CD14-positive monocyte (primary cell): Measurements from ENCODE around the gene C16orf54. TPM values are rescaled to one million over a fixed set of nuclear protein-coding genes. Genes with fewer than 3 reads are reported as not detected.
A peak's percentile ranks its signal among the peaks of the same experiment; 100 is the strongest.

Source experiments
- DNase-seq, 3 donors: peaks; one replicate each; pipeline ENCODE4 v3.0.0-alpha.2; 2011 to 2022
- H2AFZ ChIP-seq: 2 replicates; pipeline ENCODE4 v1.6.0; 2012; ENCODE audit warnings: mild to moderate bottlenecking, low read depth, low read length, inconsistent platforms; ENCODE audit not compliant: insufficient read depth, poor library complexity, severe bottlenecking
- H3K27ac ChIP-seq, 2 donors: 1 replicate in 1 of 2; 2 replicates in 1 of 2; pipeline ENCODE4 v1.5.1; 2012 to 2013; ENCODE audit warnings: low read length in 2 of 2, control low read depth in 1 of 2, inconsistent platforms in 1 of 2, low read depth in 1 of 2, mild to moderate bottlenecking in 1 of 2
- H3K27me3 ChIP-seq, 2 donors: one replicate each; pipeline versions ENCODE4 v1.6.0 to v1.6.1; 2011 to 2013; ENCODE audit warnings: low read length in 2 of 2; ENCODE audit not compliant: control insufficient read depth in 2 of 2, insufficient read depth in 2 of 2
- H3K36me3 ChIP-seq, 2 donors: replicated peaks in 1 of 2; 1 replicate in 1 of 2; 2 replicates in 1 of 2; pipeline versions ENCODE4 v1.5.1 to v1.6.1; 2012 to 2013; ENCODE audit warnings: low read length in 2 of 2, control low read depth in 1 of 2, inconsistent platforms in 1 of 2, mild to moderate bottlenecking in 1 of 2; ENCODE audit not compliant: insufficient read depth in 2 of 2, control insufficient read depth in 1 of 2
- H3K4me1 ChIP-seq, 2 donors: 1 replicate in 1 of 2; 2 replicates in 1 of 2; pipeline versions ENCODE4 v1.5.1 to v1.6.1; 2012 to 2013; ENCODE audit warnings: low read length in 2 of 2, control low read depth in 1 of 2, inconsistent platforms in 1 of 2, mild to moderate bottlenecking in 1 of 2, moderate library complexity in 1 of 2; ENCODE audit not compliant: insufficient read depth in 2 of 2, control insufficient read depth in 1 of 2
- H3K4me2 ChIP-seq: replicated peaks from 2 replicates; pipeline ENCODE3; 2012; ENCODE audit warnings: low read length, moderate library complexity, mild to moderate bottlenecking; ENCODE audit not compliant: poor library complexity, severe bottlenecking; ENCODE audit errors: extremely low read depth
- H3K4me3 ChIP-seq, 3 experiments: fragments of 200-600 bp in 1 of 3; sonication (generic) in 1 of 3; replicated peaks in 1 of 3; 1 replicate in 2 of 3; 2 replicates in 1 of 3; pipeline ENCODE4 v1.5.1; 2011 to 2013; ENCODE audit warnings: low read length in 3 of 3, mild to moderate bottlenecking in 3 of 3, control low read depth in 2 of 3, low read depth in 2 of 3, inconsistent platforms in 1 of 3, moderate library complexity in 1 of 3
- H3K79me2 ChIP-seq: 2 replicates; pipeline ENCODE4 v1.6.0; 2012; ENCODE audit warnings: mild to moderate bottlenecking, control low read depth, inconsistent platforms, low read length, moderate library complexity; ENCODE audit not compliant: insufficient read depth
- H3K9ac ChIP-seq: 2 replicates; pipeline ENCODE4 v1.6.0; 2017; ENCODE audit warnings: low read length, mild to moderate bottlenecking; ENCODE audit not compliant: insufficient read depth, poor library complexity, severe bottlenecking
- H3K9me3 ChIP-seq, 2 donors: replicated peaks in 1 of 2; 1 replicate in 1 of 2; 2 replicates in 1 of 2; pipeline versions ENCODE4 v1.5.1 to v1.6.1; 2012 to 2013; ENCODE audit warnings: low read length in 2 of 2, control low read depth in 1 of 2; ENCODE audit not compliant: control insufficient read depth in 1 of 2, insufficient read depth in 1 of 2
- H4K20me1 ChIP-seq: 2 replicates; pipeline ENCODE4 v1.6.0; 2012; ENCODE audit warnings: mild to moderate bottlenecking, low read length, control low read depth, moderate library complexity; ENCODE audit not compliant: insufficient read depth
- H3K27ac Mint-ChIP-seq, 7 donors: one replicate each; pipeline ENCODE4 v1.8.0; 2020; ENCODE audit warnings: mild to moderate bottlenecking in 7 of 7, mixed read lengths in 7 of 7, moderate library complexity in 6 of 7, inconsistent platforms in 2 of 7
- H3K27me3 Mint-ChIP-seq, 3 donors: one replicate each; pipeline ENCODE4 v1.8.0; 2021 to 2022; ENCODE audit warnings: low read depth in 3 of 3, mild to moderate bottlenecking in 3 of 3, mixed read lengths in 3 of 3, moderate library complexity in 3 of 3, inconsistent platforms in 1 of 3
- H3K36me3 Mint-ChIP-seq, 2 donors: one replicate each; pipeline ENCODE4 v1.8.0; 2020; ENCODE audit warnings: mixed read lengths in 2 of 2, inconsistent platforms in 1 of 2, mild to moderate bottlenecking in 1 of 2
- H3K4me1 Mint-ChIP-seq: one replicate; pipeline ENCODE4 v1.8.0; 2020; ENCODE audit warnings: mild to moderate bottlenecking, mixed read lengths
- H3K4me3 Mint-ChIP-seq, 2 donors: one replicate each; pipeline ENCODE4 v1.8.0; 2020; ENCODE audit warnings: mild to moderate bottlenecking in 2 of 2, mixed read lengths in 2 of 2, moderate library complexity in 1 of 2
- H3K9me3 Mint-ChIP-seq, 7 donors: one replicate each; pipeline ENCODE4 v1.8.0; 2020 to 2022; ENCODE audit warnings: mixed read lengths in 7 of 7, mild to moderate bottlenecking in 6 of 7, moderate library complexity in 6 of 7, inconsistent platforms in 2 of 7
- WGBS: methylation state at CpG from one replicate; pipeline ENCODE4 v1.1.5; 2013; ENCODE audit warnings: missing lambda C conversion rate; ENCODE audit not compliant: insufficient coverage; 5-methylcytosine and 5-hydroxymethylcytosine counted together
- intact Hi-C, 2 donors: fragments of 100-400 bp; cut with micrococcal nuclease; formaldehyde crosslinking; loops; one replicate each; pipeline versions ENCODE4 v1.15.0 to v1.15.1; 2023
- polyA plus RNA-seq, 3 donors: library from polyadenylated mRNA; depleted of rRNA in 1 of 3; unstranded in 2 of 3; stranded (reverse) in 1 of 3; fragments of 300-500 nt in 2 of 3; fragments of >200 nt in 1 of 3; fragmentation: Illumina TruSeq in 2 of 3; gene quantifications; 1 replicate in 2 of 3; 2 replicates in 1 of 3; pipeline ENCODE4 v1.2.3, GENCODE V29; 2012 to 2021
- TF ChIP-seq, protein P1 (sequence below): fragments of 200-600 bp; IDR thresholded peaks from one replicate; pipeline ENCODE4 v1.8.0; 2022; ENCODE audit warnings: antibody characterized with exemption, mild to moderate bottlenecking

The C16orf54 gene
- polyA plus RNA-seq, 3 donors = 24.6 to 32.0 (median 29.2) TPM

DNA sequence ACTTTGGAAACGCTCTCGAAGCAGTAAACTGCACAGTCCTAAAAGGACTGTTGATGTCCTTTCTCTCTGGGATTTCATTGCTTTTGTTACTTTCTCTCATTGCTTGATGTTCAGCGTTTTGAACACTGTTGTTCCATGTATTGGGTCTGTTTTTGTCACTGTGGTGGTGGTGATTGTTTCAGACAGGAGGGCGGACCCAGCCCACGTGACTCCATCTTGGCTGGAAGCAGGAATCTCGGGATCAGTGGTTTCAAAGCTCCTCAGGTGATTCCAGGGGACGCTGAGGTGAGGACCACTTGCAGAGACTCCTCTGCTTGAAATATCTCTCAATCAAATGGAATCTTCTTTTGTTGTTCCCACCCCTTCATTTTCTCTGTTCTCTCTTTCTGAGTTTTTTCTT is 18.3 kb downstream of the C16orf54 start:
- Histone ChIP-seq H3K9me3 (no peaks in the 10 kb centered on the region), H3K4me1 (peaks cover 0 to 5% of the 10 kb centered on the region in 2 donors), H2AFZ (no peak overlapping the region), H3K27ac (no peak overlapping the region), H3K4me2 (no peak overlapping the region), H3K79me2 (no peaks in the 10 kb centered on the region), H3K36me3 (no peaks in the 10 kb centered on the region), H4K20me1 (no peaks in the 10 kb centered on the region), H3K4me3 (no peak overlapping the region), H3K9ac (no peak overlapping the region), H3K27me3 (no peaks in the 10 kb centered on the region)
- no peak overlapping the region for H3K4me3 Mint-ChIP-seq
- no peaks in the 10 kb centered on the region for H3K36me3 Mint-ChIP-seq
- TF ChIP-seq, protein P1, sequence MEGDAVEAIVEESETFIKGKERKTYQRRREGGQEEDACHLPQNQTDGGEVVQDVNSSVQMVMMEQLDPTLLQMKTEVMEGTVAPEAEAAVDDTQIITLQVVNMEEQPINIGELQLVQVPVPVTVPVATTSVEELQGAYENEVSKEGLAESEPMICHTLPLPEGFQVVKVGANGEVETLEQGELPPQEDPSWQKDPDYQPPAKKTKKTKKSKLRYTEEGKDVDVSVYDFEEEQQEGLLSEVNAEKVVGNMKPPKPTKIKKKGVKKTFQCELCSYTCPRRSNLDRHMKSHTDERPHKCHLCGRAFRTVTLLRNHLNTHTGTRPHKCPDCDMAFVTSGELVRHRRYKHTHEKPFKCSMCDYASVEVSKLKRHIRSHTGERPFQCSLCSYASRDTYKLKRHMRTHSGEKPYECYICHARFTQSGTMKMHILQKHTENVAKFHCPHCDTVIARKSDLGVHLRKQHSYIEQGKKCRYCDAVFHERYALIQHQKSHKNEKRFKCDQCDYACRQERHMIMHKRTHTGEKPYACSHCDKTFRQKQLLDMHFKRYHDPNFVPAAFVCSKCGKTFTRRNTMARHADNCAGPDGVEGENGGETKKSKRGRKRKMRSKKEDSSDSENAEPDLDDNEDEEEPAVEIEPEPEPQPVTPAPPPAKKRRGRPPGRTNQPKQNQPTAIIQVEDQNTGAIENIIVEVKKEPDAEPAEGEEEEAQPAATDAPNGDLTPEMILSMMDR = no peak
- H3K4me1 Mint-ChIP-seq = peaks cover 11% of the 10 kb centered on the region
- intact Hi-C loops = loop anchor here in 1 of 2 donors (5.0 kb wide), 1 partner anchor 35 kb away; no protein-coding TSS in a partner anchor
- DNase-seq = no peak
- H3K27ac Mint-ChIP-seq = peak overlapping the region in 1 of 7 donors; percentile 14
- 97% methylated on average over 5 of the region's 7 CpGs for WGBS
- H3K9me3 Mint-ChIP-seq = peaks cover 0 to 3% (median 2%) of the 10 kb centered on the region in 7 donors
- peaks cover 0 to 9% (median 8%) of the 10 kb centered on the region in 3 donors for H3K27me3 Mint-ChIP-seq

DNA sequence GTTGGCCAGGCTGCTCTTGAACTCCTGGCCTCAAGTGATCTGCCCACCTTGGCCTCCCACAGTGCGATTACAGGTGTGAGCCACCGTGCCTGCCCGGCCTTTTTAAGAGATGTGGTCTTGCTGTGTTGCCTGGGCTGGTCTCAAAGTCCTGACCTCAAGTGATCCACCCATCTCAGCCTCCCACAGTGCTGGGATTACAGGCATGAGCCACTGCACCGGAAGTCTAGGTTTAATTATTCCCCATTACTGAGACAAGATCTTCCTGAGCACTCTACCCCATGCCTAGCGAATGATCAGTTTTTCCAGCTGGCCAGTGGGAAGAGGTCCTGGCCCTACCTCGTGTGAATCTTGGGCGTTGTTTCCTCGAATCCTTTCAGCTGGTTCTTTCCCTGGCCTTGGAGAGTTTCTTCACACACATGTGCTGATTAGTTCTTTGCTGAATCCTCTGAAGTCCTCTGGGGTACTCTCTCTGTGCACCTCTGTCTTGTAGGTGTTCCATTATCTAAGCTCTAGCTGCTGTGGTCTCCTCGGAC is 18.9 kb downstream of the C16orf54 start:
- no peaks in the 10 kb centered on the region for H4K20me1 ChIP-seq
- H3K4me3 Mint-ChIP-seq = no peak overlapping the region
- no peaks in the 10 kb centered on the region for H3K36me3 ChIP-seq
- no peak overlapping the region for H2AFZ ChIP-seq
- H3K27ac ChIP-seq = no peak overlapping the region
- H3K9me3 ChIP-seq = no peaks in the 10 kb centered on the region
- peaks cover 0 to 11% (median 8%) of the 10 kb centered on the region in 3 donors for H3K27me3 Mint-ChIP-seq
- no peaks in the 10 kb centered on the region for H3K27me3 ChIP-seq
- H3K9me3 Mint-ChIP-seq = peaks cover 0 to 1% (median 0%) of the 10 kb centered on the region in 7 donors
- H3K36me3 Mint-ChIP-seq = no peaks in the 10 kb centered on the region
- H3K4me1 Mint-ChIP-seq = peaks cover 9% of the 10 kb centered on the region
- H3K4me3 ChIP-seq = no peak overlapping the region
- no peak overlapping the region for H3K9ac ChIP-seq
- H3K27ac Mint-ChIP-seq = peak overlapping the region in 1 of 7 donors; percentile 58
- H3K4me1 ChIP-seq = peaks cover 0 to 5% of the 10 kb centered on the region in 2 donors
- 89% methylated on average over 8 of the region's 9 CpGs for WGBS
- no peaks in the 10 kb centered on the region for H3K79me2 ChIP-seq
- TF ChIP-seq, protein P1 = no peak
- intact Hi-C loops = loop anchor here in 1 of 2 donors (5.0 kb wide), 1 partner anchor 35 kb away; no protein-coding TSS in a partner anchor
- H3K4me2 ChIP-seq = no peak overlapping the region
- DNase-seq = no peak
